Coronary artery (tissue), 2 donors: ENCODE data around the gene IGLL5.

Source experiments
- DNase-seq: peaks from one replicate; pipeline ENCODE4 v3.0.0-alpha.2; 2017; ENCODE audit warnings: low spot score
- H3K27ac ChIP-seq, 2 donors: fragments of 200-600 bp; sonication (generic); one replicate each; pipeline ENCODE4 v1.5.1; 2016 to 2019
- H3K4me3 ChIP-seq: fragments of 200-600 bp; sonication (generic); 2 replicates; pipeline ENCODE4 v1.5.1; 2016; ENCODE audit warnings: mild to moderate bottlenecking, moderate library complexity
- TF ChIP-seq, protein P1 (sequence below): fragments of 200-600 bp; sonication (generic); IDR thresholded peaks from one replicate; pipeline ENCODE4 v1.5.1; 2019; ENCODE audit warnings: antibody characterized with exemption

Gene IGLL5

DNA sequence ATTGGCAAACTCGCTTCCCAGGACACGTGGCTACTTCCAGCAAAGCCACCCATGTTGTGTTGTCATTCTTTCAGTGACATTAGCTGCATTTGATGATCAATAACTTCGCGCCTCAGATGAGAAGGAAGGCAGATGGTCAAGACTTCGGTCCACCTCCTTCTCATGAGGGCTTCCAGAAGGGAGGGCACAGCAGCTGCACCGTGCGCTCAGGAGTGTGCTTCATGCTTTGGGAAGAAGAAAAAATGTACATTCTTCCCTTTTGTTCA is 25.3 kb downstream of the IGLL5 start:
- Histone ChIP-seq H3K27ac (no peak overlapping the region), H3K4me3 (no peak overlapping the region)
- DNase-seq = no peak
- TF ChIP-seq, protein P1, sequence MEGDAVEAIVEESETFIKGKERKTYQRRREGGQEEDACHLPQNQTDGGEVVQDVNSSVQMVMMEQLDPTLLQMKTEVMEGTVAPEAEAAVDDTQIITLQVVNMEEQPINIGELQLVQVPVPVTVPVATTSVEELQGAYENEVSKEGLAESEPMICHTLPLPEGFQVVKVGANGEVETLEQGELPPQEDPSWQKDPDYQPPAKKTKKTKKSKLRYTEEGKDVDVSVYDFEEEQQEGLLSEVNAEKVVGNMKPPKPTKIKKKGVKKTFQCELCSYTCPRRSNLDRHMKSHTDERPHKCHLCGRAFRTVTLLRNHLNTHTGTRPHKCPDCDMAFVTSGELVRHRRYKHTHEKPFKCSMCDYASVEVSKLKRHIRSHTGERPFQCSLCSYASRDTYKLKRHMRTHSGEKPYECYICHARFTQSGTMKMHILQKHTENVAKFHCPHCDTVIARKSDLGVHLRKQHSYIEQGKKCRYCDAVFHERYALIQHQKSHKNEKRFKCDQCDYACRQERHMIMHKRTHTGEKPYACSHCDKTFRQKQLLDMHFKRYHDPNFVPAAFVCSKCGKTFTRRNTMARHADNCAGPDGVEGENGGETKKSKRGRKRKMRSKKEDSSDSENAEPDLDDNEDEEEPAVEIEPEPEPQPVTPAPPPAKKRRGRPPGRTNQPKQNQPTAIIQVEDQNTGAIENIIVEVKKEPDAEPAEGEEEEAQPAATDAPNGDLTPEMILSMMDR = no peak

DNA sequence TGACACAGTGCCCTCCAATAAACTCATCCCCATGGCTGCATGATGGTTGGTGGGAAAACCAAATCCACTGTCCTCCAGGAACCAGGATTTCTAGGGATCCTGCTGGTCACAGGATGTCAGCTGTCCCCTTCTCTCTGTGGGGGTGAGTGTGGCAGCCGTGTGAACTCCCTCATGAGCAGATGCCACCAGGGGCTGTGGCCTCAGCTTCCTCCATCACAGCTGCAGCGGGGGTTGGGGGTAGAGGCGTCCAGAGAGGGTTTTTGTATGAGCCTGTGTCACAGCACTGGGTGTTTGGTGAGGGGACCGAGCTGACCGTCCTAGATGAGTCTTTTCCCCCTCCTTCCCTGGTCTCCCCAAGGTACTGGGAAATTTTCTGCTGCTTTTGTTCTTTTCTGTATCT is 26.4 kb downstream of the IGLL5 start:
- TF ChIP-seq, protein P1 = no peak

DNA sequence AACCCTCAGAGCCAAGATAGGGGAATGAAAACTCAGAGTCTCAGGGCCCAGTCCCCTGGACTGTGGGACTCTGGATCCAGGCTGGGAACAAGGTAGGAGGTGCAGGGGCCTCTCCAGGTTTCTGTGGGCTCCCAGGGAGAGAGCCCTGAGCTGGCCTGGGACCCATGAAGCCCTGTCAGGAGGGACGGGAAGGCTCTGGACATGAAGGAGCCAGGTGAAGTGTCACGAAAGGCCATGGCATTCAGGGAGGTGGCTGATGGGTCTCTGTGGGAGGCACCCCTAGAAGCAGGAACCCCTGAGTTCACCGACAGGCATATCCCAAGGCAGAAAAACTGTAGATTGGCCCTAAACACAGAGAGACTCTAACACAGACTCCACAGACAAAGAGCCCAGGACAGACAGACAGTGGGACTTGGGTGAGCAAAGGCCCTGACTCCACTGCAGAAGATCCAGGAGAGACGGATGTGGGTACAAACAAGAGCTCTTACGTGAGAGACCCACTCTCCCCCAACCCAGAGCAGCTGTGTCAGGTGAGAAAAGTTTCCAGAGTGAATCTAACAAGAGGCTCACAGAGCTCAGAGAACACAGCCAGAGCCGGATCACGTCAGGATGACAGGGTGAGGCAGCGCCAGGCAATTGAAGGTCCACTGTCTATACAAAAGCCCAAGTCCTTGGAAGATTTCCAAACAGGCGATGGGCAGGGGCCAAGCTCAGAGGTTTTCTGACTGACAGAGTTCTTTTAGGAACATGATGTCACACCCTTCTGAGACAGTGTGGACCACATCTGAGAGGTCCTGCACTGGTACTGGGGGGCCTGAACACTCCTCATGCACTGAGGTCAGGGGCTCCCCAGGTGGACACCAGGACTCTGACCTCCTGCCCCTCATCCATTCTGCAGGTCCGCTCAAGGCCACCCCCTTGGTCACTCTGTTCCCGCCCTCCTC is 27.4 kb downstream of the IGLL5 start:
- no peak overlapping the region for H3K27ac ChIP-seq
- TF ChIP-seq, protein P1 = no peak
- H3K4me3 ChIP-seq = no peak overlapping the region
- no peak for DNase-seq

More for the DNA sequence above, 26.4 kb downstream of the IGLL5 start:
- Histone ChIP-seq H3K4me3 (no peak overlapping the region), H3K27ac (no peak overlapping the region)
- DNase-seq = no peak

DNA sequence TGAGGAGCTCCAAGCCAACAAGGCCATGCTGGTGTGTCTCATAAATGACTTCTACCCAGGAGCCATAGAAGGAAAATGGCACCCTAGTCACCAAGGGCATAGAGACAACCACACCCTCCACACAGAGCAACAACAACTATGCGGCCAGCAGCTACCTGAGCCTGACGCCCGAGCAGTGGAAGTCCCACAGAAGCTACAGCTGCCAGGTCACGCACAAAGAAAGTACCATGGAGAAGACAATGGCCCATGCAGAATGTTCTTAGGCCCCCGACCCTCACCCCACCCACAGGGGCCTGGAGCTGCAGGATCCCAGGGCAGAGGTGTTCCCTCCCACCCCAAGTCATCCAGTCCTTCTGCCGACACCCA is 28.0 kb downstream of the IGLL5 start:
- H3K27ac ChIP-seq = no peak overlapping the region
- TF ChIP-seq, protein P1 = no peak
- H3K4me3 ChIP-seq = no peak overlapping the region
- no peak for DNase-seq

DNA sequence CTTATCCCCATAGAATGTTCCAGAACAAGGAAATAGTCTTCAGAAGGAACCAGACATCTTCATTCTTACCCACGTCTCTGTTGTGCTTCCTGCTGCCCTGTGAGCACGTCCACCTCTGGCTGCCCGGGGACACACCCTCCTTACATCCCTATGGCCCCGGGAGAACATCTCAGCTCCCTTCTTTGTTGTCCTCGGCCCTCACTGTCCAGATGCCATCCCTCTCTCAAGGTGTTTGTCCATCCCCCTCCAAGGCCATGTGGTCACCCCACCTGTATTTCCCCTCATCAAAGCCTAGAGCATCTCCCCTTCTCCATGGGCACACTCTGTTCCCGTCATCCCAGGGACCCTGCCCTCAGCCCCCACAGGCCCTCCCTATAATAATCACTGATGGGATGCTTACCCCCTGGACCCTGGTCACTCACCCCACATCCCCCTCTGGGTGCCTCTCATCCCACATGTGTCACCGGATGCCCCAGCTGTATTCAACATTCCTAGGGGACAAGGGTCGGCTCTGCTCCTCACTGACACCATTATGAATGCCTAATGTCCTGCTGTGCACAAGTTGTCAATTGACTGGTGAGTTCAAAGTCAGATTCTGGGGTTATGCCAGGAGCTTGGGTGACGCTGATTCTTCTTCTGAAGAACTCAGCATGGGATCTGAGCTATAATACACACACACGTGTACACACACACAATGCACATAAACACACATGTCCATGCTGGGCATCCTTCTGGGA is 28.8 kb downstream of the IGLL5 start:
- no peak for DNase-seq
- no peak overlapping the region for H3K4me3 ChIP-seq
- TF ChIP-seq, protein P1 = no peak
- no peak overlapping the region for H3K27ac ChIP-seq

DNA sequence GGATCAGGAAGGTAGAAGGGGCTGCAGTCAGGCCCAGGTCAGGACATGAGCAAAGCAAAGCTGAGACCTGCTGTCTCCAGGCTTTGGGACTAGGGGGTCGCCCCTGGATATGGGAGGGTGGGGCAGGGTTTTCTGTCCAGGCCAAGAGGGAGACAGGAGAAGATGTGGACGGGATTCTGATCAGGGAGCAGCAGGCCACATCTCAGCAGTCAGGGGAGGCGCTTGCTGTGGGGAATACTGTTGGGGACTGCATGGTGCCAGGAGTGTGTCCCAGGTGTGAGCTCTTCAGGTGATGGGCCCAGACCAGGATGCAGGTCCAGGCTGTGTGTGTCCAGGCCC is 29.3 kb downstream of the IGLL5 start:
- no peak for DNase-seq
- Histone ChIP-seq H3K4me3 (no peak overlapping the region), H3K27ac (no peak overlapping the region)
- TF ChIP-seq, protein P1 = no peak

DNA sequence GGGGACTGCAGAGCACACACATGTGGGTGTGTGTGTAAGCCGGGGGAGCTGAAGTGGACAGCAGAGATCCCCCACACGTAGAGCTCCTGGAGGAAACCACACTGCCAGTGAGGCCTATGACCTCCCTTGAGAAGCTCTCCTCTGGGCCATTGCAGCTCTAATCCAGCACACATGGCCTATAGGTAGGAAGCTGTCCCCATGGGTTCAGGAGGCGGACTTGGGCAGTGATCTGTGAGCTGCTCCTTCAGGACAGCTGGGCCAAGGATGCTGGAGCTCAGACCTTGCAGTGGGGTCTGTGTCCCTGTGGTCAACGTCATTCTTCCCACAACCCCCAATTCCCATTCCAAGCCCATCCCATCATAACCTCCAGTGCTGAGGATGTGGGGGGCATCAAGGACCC is 29.8 kb downstream of the IGLL5 start:
- TF ChIP-seq, protein P1 = no peak
- Histone ChIP-seq H3K27ac (no peak overlapping the region), H3K4me3 (no peak overlapping the region)
- no peak for DNase-seq
